Left ventricle myocardium inferior (tissue), 1 donor: ENCODE measurements around the gene CUEDC1. TPM values are rescaled to one million over a fixed set of nuclear protein-coding genes. Genes with fewer than 3 reads are reported as not detected.

Experiments
- DNase-seq: peaks from one replicate; pipeline ENCODE4 v3.0.0-alpha.2; 2020
- H3K27ac ChIP-seq: fragments of 200-600 bp; replicated peaks from 2 replicates; pipeline ENCODE4 v1.8.0; 2021
- H3K27me3 ChIP-seq: fragments of 200-600 bp; 2 replicates; pipeline ENCODE4 v1.8.0; 2021; ENCODE audit warnings: low read depth
- H3K36me3 ChIP-seq: fragments of 200-600 bp; 2 replicates; pipeline ENCODE4 v1.8.0; 2021
- H3K4me1 ChIP-seq: fragments of 200-600 bp; 2 replicates; pipeline ENCODE4 v1.8.0; 2021
- H3K4me3 ChIP-seq: fragments of 200-600 bp; 2 replicates; pipeline ENCODE4 v1.8.0; 2021; ENCODE audit warnings: mild to moderate bottlenecking, moderate library complexity
- H3K9me3 ChIP-seq: fragments of 200-600 bp; replicated peaks from 2 replicates; pipeline ENCODE4 v1.8.0; 2021
- CTCF ChIP-seq: fragments of 200-600 bp; IDR thresholded peaks from 2 replicates; pipeline ENCODE4 v1.8.0; 2021; ENCODE audit warnings: antibody characterized with exemption, mild to moderate bottlenecking, borderline replicate concordance
- intact Hi-C: fragments of 100-400 bp; cut with micrococcal nuclease; formaldehyde crosslinking; loops from one replicate; pipeline ENCODE4 v1.11.0; 2022
- total RNA-seq: library from RNA; stranded (reverse); fragmentation: NEBNext Ultra II Directional; extraction: Animal tissue kit (Norgen Biotek cat#: 25700); gene quantifications from one replicate; pipeline ENCODE4 v1.2.1, GENCODE V29; 2021
- donor health status: DM: no; HTN: yes; CAD: no; lungs with severe emphysema.

Gene CUEDC1
- total RNA-seq, 1 donor from 2014 or later = 43.2 TPM

GRCh38 chr17:57873261-57874057, 81.8 kb downstream of the CUEDC1 start:
- intact Hi-C loops = no loop called here
- TF ChIP-seq CTCF = no peak
- H3K4me1 ChIP-seq = peaks cover 83% of the 10 kb centered on the region
- H3K36me3 ChIP-seq = peaks cover 59% of the 10 kb centered on the region
- no peak overlapping the region for H3K4me3 ChIP-seq
- peak overlapping the region; percentile 87 for H3K27ac ChIP-seq
- no peaks in the 10 kb centered on the region for H3K9me3 ChIP-seq
- DNase-seq = no peak
- H3K27me3 ChIP-seq = no peaks in the 10 kb centered on the region

GRCh38 chr17:57872536-57872935, 82.7 kb downstream of the CUEDC1 start:
- H3K27ac ChIP-seq = no peak overlapping the region
- no peaks in the 10 kb centered on the region for H3K9me3 ChIP-seq
- H3K4me1 ChIP-seq = peaks cover 83% of the 10 kb centered on the region
- TF ChIP-seq CTCF = no peak
- H3K27me3 ChIP-seq = no peaks in the 10 kb centered on the region
- intact Hi-C loops = no loop called here
- peaks cover 52% of the 10 kb centered on the region for H3K36me3 ChIP-seq
- no peak overlapping the region for H3K4me3 ChIP-seq
- no peak for DNase-seq

- Histone ChIP-seq H3K9me3 (no peaks in the 10 kb centered on the region), H3K4me3 (no peak overlapping the region), H3K4me1 (peaks cover 81% of the 10 kb centered on the region), H3K27ac (no peak overlapping the region), H3K27me3 (no peaks in the 10 kb centered on the region), H3K36me3 (peaks cover 53% of the 10 kb centered on the region)
- intact Hi-C loops = no loop called here
- DNase-seq = no peak
- TF ChIP-seq CTCF = no peak
Measured at GRCh38 chr17:57871863-57872262, 83.3 kb downstream of the CUEDC1 start.

- H3K4me1 ChIP-seq = peaks cover 74% of the 10 kb centered on the region
- DNase-seq = no peak
- no peak overlapping the region for H3K27ac ChIP-seq
- H3K27me3 ChIP-seq = no peaks in the 10 kb centered on the region
- TF ChIP-seq CTCF = no peak
- peaks cover 58% of the 10 kb centered on the region for H3K36me3 ChIP-seq
- intact Hi-C loops = no loop called here
- no peak overlapping the region for H3K4me3 ChIP-seq
- H3K9me3 ChIP-seq = no peaks in the 10 kb centered on the region
Measured at GRCh38 chr17:57871155-57871554, 84.1 kb downstream of the CUEDC1 start.

- no peak for DNase-seq
- TF ChIP-seq CTCF = no peak
- Histone ChIP-seq H3K9me3 (no peaks in the 10 kb centered on the region), H3K4me1 (peaks cover 65% of the 10 kb centered on the region), H3K36me3 (peaks cover 65% of the 10 kb centered on the region), H3K27ac (no peak overlapping the region), H3K27me3 (no peaks in the 10 kb centered on the region), H3K4me3 (no peak overlapping the region)
- intact Hi-C loops = no loop called here
Measured at GRCh38 chr17:57870283-57870635, 85.0 kb downstream of the CUEDC1 start.
